ENCODE data around the gene ANGPTL2.

ANGPTL2 gene

GRCh38 chr9:127045148-127045547, 77.3 kb downstream of the ANGPTL2 start:
- DNase-seq: no peak

- DNase-seq: no peak
Measured at GRCh38 chr9:127039492-127039891, 82.9 kb downstream of the ANGPTL2 start.

- no peak for DNase-seq
Measured at GRCh38 chr9:127038531-127038930, 83.9 kb downstream of the ANGPTL2 start.

Data from stimulated activated CD4-positive, alpha-beta T cell treated with anti-CD3 and anti-CD28 coated beads, Interleukin-15, amount 100 ng/mL, for 24 hours (primary cell).